Hepatocyte (in vitro differentiated cells): Measurements from ENCODE around the gene TNXB. TPM values are rescaled to one million over a fixed set of nuclear protein-coding genes. Genes with fewer than 3 reads are reported as not detected.

ENCODE experiments used
- DNase-seq: peaks from one replicate; pipeline ENCODE4 v3.0.0-alpha.2; 2016; ENCODE audit warnings: low spot score
- H2AFZ ChIP-seq: fragments of 200-600 bp; sonication (generic); 2 replicates; pipeline ENCODE4 v1.6.0; 2016; ENCODE audit warnings: antibody characterized with exemption, mild to moderate bottlenecking
- H3K27ac ChIP-seq: fragments of 200-600 bp; sonication (generic); 2 replicates; pipeline ENCODE4 v1.5.1; 2016; ENCODE audit warnings: mild to moderate bottlenecking
- H3K27me3 ChIP-seq: fragments of 200-600 bp; sonication (generic); 2 replicates; pipeline ENCODE4 v1.6.1; 2016
- H3K36me3 ChIP-seq: fragments of 200-600 bp; sonication (generic); replicated peaks from 2 replicates; pipeline ENCODE4 v1.5.1; 2016; ENCODE audit warnings: low read depth; ENCODE audit not compliant: insufficient read depth
- H3K4me1 ChIP-seq: fragments of 200-600 bp; sonication (generic); 2 replicates; pipeline ENCODE4 v1.5.1; 2016; ENCODE audit warnings: mild to moderate bottlenecking, moderate library complexity; ENCODE audit not compliant: insufficient read depth
- H3K4me2 ChIP-seq: fragments of 200-600 bp; sonication (generic); 2 replicates; pipeline ENCODE4 v1.6.0; 2016
- H3K4me3 ChIP-seq: fragments of 200-600 bp; sonication (generic); 2 replicates; pipeline ENCODE4 v1.5.1; 2016; ENCODE audit warnings: mild to moderate bottlenecking
- H3K79me2 ChIP-seq: fragments of 200-600 bp; sonication (generic); 2 replicates; pipeline ENCODE4 v1.6.0; 2017; ENCODE audit warnings: mild to moderate bottlenecking
- H3K9me2 ChIP-seq: fragments of 200-600 bp; sonication (generic); replicated peaks from 2 replicates; pipeline ENCODE4 v1.6.0; 2017; ENCODE audit warnings: mild to moderate bottlenecking; ENCODE audit not compliant: insufficient read depth
- H3K9me3 ChIP-seq: fragments of 200-600 bp; sonication (generic); 2 replicates; pipeline ENCODE4 v1.5.1; 2016; ENCODE audit warnings: low read depth, mild to moderate bottlenecking
- H4K20me1 ChIP-seq: fragments of 200-600 bp; sonication (generic); 2 replicates; pipeline ENCODE4 v1.6.0; 2016; ENCODE audit warnings: mild to moderate bottlenecking; ENCODE audit not compliant: insufficient read depth, poor library complexity, severe bottlenecking
- EZH2 ChIP-seq: fragments of 200-600 bp; sonication (generic); IDR thresholded peaks from 2 replicates; pipeline ENCODE4 v1.6.1; 2016; ENCODE audit warnings: antibody characterized with exemption, mild to moderate bottlenecking, borderline replicate concordance
- EZH2phosphoT487 ChIP-seq: fragments of 200-600 bp; sonication (generic); IDR thresholded peaks from one replicate; pipeline ENCODE4 v1.6.1; 2018; ENCODE audit warnings: antibody characterized with exemption, mild to moderate bottlenecking, low read depth, moderate library complexity; ENCODE audit not compliant: unreplicated experiment, severe bottlenecking
- WGBS: methylation state at CpG from one replicate; pipeline ENCODE4 v1.1.6; 2016; ENCODE audit warnings: low lambda C conversion rate; ENCODE audit errors: missing lambda C conversion rate; 5-methylcytosine and 5-hydroxymethylcytosine counted together
- polyA plus RNA-seq: library from polyadenylated mRNA; unstranded; fragments of >200 nt; fragmentation: Nextera tagmentation; extraction: Ambion mirVana; gene quantifications from 2 replicates; pipeline ENCODE4 v1.2.1, GENCODE V29; 2016
- total RNA-seq: library from RNA; depleted of rRNA; stranded (reverse); fragments of >200 nt; gene quantifications from 2 replicates; pipeline ENCODE4 v1.2.3, GENCODE V29; 2014
- TF ChIP-seq, protein P1 (sequence below): fragments of 200-600 bp; sonication (generic); IDR thresholded peaks from 2 replicates; pipeline ENCODE4 v1.5.1; 2016; ENCODE audit warnings: antibody characterized with exemption, mild to moderate bottlenecking; ENCODE audit not compliant: poor library complexity

The TNXB gene
- total and polyA plus RNA-seq, 2 experiments from 2014 or later, result 9.2 to 11.6 TPM

DNA sequence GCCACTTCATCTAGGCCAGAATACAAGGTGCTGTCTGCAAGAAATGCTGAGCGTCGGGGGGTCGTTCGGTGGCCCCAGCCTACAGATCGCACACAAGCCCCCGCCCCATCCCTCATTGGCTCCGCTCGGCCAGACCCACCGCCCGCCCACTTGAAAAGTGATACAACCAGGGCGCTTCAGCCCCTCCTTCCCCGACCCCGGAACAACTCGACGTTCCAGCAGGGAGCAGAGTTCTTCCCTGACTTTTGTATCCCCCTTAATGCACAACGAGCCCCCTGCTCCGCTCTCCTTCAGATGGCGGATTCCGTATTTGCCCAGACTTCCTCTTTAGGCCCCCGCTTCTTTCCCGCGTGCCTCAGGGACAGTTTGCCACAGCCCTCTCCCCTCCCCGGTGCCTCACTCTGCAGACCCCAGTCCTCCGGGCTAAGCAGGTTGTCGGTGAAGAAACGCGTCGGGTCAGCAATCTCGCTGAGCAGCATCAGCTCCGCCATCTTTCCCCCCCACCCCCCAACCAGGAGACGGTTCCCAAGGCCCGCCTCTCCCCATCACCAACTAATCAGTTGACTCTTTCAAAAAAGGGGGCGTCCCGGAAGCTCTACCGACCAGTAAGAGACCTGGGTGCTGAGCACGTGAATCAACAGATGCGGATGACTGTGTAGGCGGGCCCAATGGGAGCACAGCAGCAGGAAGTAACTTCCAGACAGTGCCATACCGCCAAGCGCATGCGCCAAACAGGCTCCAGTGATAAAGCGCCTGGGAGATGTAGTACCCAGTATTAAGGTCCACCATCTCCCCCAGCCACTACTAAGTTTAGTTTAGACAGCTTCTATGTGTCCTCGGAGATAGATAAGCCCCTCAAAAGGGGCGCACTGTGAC lies 18.8 kb upstream of the TNXB start, which contains the start of gene ATF6B:
Gene ATF6B, minus strand, starts transcription at position 530 of the 876 bp plus-strand sequence. Its CDS starts 39 bp downstream, at position 491.
- H3K27ac ChIP-seq, result peak within 1 kb of the TSS; percentile 95
- H4K20me1 ChIP-seq, result no peaks in the 10 kb centered on the region
- no peaks in the 10 kb centered on the region for H3K9me3 ChIP-seq
- H3K9me2 ChIP-seq, result no peaks in the 10 kb centered on the region
- H3K79me2 ChIP-seq, result peaks cover 41% of the 10 kb centered on the region
- TF ChIP-seq, protein P1, sequence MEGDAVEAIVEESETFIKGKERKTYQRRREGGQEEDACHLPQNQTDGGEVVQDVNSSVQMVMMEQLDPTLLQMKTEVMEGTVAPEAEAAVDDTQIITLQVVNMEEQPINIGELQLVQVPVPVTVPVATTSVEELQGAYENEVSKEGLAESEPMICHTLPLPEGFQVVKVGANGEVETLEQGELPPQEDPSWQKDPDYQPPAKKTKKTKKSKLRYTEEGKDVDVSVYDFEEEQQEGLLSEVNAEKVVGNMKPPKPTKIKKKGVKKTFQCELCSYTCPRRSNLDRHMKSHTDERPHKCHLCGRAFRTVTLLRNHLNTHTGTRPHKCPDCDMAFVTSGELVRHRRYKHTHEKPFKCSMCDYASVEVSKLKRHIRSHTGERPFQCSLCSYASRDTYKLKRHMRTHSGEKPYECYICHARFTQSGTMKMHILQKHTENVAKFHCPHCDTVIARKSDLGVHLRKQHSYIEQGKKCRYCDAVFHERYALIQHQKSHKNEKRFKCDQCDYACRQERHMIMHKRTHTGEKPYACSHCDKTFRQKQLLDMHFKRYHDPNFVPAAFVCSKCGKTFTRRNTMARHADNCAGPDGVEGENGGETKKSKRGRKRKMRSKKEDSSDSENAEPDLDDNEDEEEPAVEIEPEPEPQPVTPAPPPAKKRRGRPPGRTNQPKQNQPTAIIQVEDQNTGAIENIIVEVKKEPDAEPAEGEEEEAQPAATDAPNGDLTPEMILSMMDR, result peak; percentile 4
- no peak for TF ChIP-seq EZH2phosphoT487
- peak; percentile 99 for DNase-seq
- no peaks in the 10 kb centered on the region for H3K27me3 ChIP-seq
- peak within 1 kb of the TSS; percentile 92 for H3K4me2 ChIP-seq
- peak within 1 kb of the TSS; percentile 57 for H2AFZ ChIP-seq
- H3K36me3 ChIP-seq, result no peaks in the 10 kb centered on the region
- peak within 1 kb of the TSS; percentile 63 for H3K4me3 ChIP-seq
- under 1% methylated on average over 44 of the region's 44 CpGs for WGBS
- peaks cover 16% of the 10 kb centered on the region for H3K4me1 ChIP-seq

DNA sequence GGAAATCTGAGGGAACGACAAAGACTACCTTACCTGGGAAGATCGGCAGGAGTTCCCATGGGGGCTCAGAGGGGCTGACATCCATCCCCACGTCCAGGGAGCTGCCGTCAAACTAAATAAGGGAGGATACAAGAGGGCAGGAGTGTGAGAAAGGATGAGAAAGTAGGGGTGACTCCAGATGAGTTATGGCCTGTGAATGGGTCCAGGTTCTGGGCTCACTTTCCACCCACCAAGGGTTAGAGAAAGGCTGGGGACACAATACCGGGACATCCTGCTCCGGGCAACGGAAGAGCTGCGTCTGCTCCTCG lies 18.2 kb upstream of the TNXB start:
- H2AFZ ChIP-seq, result peak overlapping the region; percentile 57
- H3K4me3 ChIP-seq, result peak overlapping the region; percentile 63
- H3K27me3 ChIP-seq, result no peaks in the 10 kb centered on the region
- no peaks in the 10 kb centered on the region for H3K9me3 ChIP-seq
- H3K36me3 ChIP-seq, result no peaks in the 10 kb centered on the region
- peaks cover 41% of the 10 kb centered on the region for H3K79me2 ChIP-seq
- H3K27ac ChIP-seq, result peak overlapping the region; percentile 95
- no peaks in the 10 kb centered on the region for H4K20me1 ChIP-seq
- DNase-seq, result no peak
- no peak for TF ChIP-seq EZH2
- TF ChIP-seq, protein P1, result no peak
- TF ChIP-seq EZH2phosphoT487, result no peak
- H3K4me2 ChIP-seq, result peak overlapping the region; percentile 92
- peaks cover 16% of the 10 kb centered on the region for H3K4me1 ChIP-seq
- H3K9me2 ChIP-seq, result no peaks in the 10 kb centered on the region
- 10% methylated on average over 9 of the region's 9 CpGs for WGBS

DNA sequence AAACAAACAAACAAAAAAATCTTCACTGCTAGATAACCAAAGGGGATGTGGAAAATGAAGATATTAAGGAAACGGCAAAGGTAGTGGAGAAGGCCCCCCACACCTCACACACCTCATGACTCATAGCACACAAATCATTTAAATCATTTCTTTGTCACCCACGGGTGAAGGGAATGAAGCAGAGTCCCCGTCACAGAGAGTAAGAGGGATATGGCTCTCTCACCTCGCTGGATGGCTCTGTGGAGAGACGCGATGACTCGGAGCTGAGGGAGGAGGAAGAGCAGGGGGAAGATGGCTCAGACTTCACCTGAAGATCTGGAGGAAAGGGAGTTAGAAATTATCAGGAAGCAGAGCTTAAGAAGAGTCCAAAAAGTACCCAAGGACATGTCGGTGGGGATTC lies 17.7 kb upstream of the TNXB start:
- no peaks in the 10 kb centered on the region for H3K36me3 ChIP-seq
- H3K79me2 ChIP-seq, result peaks cover 41% of the 10 kb centered on the region
- no peak for TF ChIP-seq EZH2
- TF ChIP-seq EZH2phosphoT487, result no peak
- TF ChIP-seq, protein P1, result no peak
- H2AFZ ChIP-seq, result no peak overlapping the region
- H3K4me3 ChIP-seq, result peak overlapping the region; percentile 63
- no peaks in the 10 kb centered on the region for H3K9me2 ChIP-seq
- H3K4me2 ChIP-seq, result peak overlapping the region; percentile 92
- no peaks in the 10 kb centered on the region for H3K27me3 ChIP-seq
- WGBS, result 56% methylated on average over 8 of the region's 8 CpGs
- peak overlapping the region; percentile 95 for H3K27ac ChIP-seq
- no peaks in the 10 kb centered on the region for H3K9me3 ChIP-seq
- DNase-seq, result no peak
- peaks cover 16% of the 10 kb centered on the region for H3K4me1 ChIP-seq
- no peaks in the 10 kb centered on the region for H4K20me1 ChIP-seq
